Urothelium cell line (cell line): ENCODE results near the gene PCDHGA1.
A peak's percentile ranks its signal among the peaks of the same experiment; 100 is the strongest.
"Not testable (repeated sequence)": the region's sequence is repeated elsewhere in the genome, so short reads cannot be mapped to it uniquely, and the experiment has no call there.

ENCODE experiments used
- DNase-seq: peaks from one replicate; pipeline ENCODE4 v3.0.0; 2011; ENCODE audit warnings: low spot score, mixed read lengths
- FAIRE-seq: peaks from 2 replicates; lab custom pipeline; 2011; peaks lifted over from hg19 to GRCh38; lab: Jason Lieb, UNC

PCDHGA1 gene

GRCh38 chr5:141330299-141331080 is at the start of gene PCDHGA1:
TSS of gene PCDHGA1 (plus strand) at chr5:141330514.
- no peak for DNase-seq

DNA sequence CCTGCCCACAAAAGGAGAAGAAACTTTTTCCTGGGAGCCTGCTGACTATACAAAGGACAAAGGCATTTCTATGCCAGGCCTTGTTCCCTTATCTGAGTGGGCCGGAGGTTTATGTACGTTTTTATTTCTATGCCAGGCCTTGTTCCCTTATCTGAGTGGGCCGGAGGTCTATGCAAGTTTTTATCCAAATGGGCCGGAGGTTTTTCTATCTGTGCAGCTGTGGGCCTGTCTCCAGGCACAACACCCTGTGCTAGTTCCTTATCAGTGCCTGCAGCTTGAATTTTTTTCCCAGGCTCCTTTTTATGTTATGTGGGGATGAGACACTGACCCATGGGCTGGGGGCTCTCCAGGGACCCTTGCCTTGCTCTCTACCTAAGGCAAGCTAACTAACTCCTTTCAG is 31.9 kb upstream of the PCDHGA1 start:
- FAIRE-seq (no peak), DNase-seq (no peak)

More at GRCh38 chr5:141330299-141331080, at the start of gene PCDHGA1:
- no peak for FAIRE-seq

DNA sequence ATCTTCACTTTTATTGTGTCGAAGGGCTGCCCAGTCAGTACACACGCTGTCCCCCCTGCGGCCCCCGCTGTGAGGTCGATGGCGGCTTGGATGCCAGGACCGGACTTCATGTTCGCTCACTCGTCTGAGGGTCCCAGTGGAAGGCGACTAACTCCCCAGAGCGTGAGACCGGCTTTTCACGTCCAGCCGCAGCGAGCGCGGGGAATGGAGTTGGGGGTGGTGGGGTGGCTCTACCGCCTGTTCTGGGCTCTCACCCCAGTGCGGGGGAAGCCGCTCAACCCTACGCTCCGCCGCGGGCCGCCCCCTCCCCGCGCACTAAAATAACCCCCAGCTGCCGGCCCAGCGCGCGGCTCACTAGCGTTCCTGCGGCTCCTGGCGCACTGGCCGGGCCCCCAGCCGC is 26.6 kb upstream of the PCDHGA1 start, which contains the start of gene SLC25A2:
SLC25A2 (minus strand) TSS at position 294 of the 400 bp plus-strand sequence; CDS start at position 110, 184 bp downstream.
- no peak for FAIRE-seq
- DNase-seq = no peak

DNA sequence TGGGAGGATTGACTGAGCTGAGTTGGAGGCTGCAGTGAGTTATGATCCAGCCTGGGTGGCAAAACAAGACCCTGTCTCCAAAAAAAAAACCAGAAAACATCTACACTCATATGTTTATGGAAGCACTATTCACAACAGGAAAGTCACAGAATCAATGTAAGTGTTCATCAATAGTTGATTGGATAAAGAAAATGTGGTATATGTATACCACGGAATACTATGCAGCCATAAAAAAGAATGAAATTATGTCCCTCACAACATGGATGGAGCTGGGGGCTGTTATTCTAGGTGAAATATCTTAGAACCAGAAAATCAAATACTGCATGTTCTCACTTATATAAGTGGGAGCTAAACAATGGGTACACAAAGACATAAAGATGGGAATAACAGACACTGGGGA is 23.7 kb upstream of the PCDHGA1 start:
- DNase-seq = no peak
- FAIRE-seq = no peak

GRCh38 chr5:141313711-141314110 is 16.6 kb upstream of the PCDHGA1 start:
- FAIRE-seq (no peak), DNase-seq (no peak)

DNA sequence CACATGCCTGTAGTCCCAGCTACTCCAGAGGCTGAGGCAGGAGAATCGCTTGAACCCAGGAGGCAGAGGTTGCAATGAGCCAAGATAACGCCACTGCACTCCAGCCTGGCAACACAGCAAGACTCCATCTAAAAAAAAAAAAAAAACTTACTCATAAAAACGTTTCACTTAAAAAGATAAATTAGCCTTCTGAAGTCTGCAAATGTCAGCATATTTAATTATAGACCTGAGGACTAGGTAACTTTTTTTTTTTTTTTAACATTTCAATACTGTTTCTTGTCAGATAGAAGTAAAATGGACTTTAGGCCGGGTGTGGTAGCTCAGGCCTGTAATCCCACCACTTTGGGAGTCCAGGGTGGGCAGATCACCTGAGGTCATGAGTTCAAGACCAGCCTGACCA is 13.4 kb upstream of the PCDHGA1 start:
- FAIRE-seq, DNase-seq: not testable (repeated sequence)

- no peak for FAIRE-seq
- no peak for DNase-seq
Observed at GRCh38 chr5:141319202-141319601, 11.1 kb upstream of the PCDHGA1 start.

DNA sequence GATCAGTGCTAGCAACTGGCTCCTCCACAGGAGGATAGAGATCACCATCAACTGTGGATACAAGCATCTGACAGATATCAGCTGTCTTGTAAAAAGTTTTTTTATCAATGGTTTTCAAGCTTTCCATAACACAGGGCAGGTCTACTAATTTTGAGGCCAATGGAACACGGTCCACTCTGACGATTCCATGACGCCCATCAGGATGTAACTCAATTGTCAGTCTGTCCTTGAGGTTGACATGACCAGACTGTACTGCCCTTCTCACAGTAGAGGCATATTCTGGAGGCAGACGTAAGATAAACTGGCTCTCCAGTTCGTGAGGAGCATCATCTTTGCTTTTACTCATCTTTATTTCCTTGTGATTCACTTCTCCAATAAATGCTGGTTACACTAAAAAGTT is 10.6 kb upstream of the PCDHGA1 start:
- DNase-seq (no peak), FAIRE-seq (no peak)

DNA sequence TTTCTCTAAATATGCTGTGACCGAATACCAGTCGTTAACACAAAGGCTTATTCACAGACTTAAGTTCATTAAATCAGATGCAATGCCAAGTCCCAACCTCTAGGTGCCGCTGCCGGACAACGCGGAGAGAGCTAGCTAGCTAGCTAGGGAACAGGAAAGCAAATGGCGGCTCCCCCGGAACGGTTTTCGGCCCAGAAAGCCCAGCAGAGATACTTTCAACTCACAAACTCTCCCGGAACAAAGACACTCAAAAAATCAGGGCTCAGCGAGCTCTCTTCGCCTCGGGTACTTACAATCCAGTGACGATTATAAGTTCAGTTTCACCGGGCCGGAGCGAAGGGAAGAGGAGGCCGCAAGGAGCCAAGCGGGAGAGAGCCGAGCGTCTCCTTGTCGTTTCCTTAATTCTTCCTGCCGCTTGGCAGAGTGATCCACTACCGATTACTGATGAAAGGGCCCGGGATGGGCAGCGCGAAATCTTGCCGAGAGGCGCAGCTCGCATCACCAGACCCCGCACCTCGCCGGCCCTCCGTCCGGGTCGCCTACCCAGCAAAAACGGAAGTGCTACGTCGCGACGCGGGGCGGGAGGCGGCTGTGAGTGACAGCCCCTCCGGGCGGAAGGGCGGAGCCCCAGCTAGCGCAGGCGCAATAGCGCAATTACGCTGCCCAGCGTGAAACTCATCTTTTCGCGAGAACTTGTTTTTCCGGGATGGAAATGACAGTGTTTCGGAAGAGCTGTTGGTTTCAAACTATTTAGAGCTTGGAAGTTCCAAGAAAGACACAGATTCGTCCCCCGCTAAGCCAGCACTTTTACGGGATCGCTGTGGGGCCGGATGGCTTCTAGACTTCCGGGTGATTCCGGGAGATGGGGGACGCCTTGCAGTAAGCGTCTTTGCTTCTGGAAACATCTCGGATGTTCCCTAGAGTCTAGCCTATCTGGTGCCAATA is 9.8 kb upstream of the PCDHGA1 start, which contains the start of gene TAF7:
TAF7 (minus strand) TSS at position 560 of the 945 bp plus-strand sequence. CDS start 740 bp downstream, outside the sequence.
- FAIRE-seq = no peak

DNA sequence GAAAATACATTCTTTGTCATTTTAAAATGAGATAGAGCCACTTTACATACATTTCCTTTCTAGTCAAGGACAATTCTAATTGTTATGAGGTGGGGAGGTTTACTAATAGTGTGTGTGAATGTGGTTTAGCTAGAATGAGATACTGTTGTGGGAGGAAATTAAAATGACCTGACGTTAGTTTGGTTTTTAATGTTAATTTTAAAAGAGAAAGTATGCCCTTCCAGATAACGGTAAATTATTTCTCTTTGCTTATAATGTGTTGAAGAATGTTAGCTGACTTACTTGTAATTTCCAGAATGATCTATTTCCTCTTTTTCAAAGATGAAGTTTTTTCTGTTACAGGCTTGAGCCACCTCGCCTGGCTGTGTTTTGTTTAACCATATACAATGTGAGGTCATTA is 8.1 kb upstream of the PCDHGA1 start:
- FAIRE-seq (no peak), DNase-seq (no peak)

More for the DNA sequence above, 9.8 kb upstream of the PCDHGA1 start, which contains the start of gene TAF7:
- DNase-seq = peak; percentile 91

DNA sequence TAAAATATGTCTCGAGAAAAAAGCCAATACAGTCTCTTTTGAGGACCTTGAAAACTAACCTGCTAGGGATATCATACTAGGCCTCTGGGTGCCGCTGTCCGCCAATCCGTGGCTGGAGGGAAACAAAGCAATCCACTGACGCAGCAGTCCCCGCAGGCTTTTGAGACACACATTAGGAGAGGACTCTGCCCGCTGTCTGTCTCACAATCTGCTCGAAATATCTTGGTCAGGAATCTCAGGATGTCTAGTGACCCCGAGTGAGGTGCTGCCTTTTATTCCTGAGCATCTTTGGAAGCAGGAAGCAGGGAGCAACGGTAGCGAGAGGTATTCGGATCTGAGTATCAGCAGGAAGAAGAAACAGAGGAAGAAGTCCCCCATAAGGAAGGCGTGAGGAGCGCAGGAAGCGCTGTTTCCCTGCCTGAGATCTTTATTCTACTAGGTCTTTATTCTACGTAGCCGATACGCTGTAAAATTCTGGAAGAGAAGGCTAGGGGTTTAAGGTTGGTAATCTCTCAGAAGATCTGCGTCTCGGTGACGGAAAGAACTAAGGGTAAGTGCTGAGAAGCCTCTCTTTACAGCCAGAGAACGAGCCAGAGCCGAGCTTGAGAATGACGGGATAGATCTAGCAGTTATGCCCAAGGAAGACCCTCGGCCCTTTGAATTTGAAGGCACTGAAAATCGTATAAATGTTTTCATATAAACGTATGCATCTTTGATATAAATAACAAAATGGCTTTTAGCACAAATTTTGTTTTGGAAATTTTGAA is 4.0 kb upstream of the PCDHGA1 start:
- DNase-seq (peak; percentile 61), FAIRE-seq (no peak)

DNA sequence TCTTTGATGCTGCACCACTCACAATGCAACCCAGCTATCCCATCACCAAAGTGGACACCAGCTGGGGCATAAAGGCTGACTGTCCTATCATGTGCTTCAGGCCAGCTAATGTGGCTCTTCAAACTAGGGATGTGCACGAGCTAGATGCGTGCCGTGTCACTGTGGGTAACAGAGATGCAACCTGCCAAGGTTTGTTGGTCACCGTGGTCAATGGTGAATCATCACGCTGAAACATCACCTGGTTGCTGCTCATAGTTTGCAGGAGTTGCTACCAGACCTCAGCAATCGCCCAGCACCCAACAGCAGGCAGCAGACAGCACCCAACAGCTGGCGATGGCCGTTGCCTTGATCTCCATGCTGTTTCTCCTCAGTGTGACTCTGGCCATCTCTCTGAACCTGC is 2.1 kb upstream of the PCDHGA1 start:
- FAIRE-seq = no peak
- DNase-seq = no peak

DNA sequence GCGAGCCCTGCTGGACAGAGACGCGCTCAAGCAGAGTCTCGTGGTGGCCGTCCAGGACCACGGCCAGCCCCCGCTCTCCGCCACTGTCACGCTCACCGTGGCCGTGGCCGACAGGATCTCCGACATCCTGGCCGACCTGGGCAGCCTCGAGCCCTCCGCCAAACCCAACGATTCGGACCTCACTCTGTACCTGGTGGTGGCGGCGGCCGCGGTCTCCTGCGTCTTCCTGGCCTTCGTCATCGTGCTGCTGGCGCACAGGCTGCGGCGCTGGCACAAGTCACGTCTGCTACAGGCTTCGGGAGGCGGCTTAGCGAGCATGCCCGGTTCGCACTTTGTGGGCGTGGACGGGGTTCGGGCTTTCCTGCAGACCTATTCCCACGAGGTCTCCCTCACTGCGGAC is 2.3 kb downstream of the PCDHGA1 start:
- FAIRE-seq, DNase-seq: not testable (repeated sequence)

DNA sequence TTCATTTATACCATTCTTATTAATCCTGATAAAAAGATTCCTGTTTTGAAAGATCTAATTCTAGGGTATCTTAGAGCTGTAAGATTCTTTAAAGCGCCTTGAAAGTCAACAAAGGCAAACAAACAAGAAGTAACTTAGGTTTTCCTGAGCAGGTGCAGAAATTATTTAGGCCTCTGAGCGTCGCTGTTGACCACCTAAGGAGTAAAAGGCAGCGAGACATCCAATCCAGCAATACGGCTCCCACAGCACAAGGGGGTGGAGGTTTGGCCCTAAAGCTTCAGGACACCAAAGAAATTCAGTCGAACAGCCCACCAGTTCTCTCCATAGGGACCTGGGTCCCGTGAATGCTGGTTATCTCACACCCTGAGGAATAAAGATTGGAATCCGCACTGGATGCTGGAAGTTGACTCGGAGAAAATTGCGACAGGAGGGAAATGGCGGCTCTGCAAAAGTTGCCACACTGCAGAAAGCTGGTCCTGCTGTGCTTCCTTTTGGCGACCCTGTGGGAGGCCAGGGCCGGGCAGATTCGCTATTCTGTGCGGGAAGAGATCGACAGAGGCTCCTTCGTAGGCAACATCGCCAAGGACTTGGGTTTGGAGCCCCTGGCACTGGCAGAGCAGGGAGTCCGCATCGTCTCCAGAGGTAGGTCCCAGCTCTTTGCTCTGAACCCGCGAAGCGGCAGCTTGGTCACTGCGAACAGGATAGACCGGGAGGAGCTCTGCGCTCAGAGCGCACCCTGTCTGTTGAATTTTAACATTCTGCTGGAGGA is 8.4 kb downstream of the PCDHGA1 start, which contains the start of gene PCDHGA2:
PCDHGA2 (plus strand) TSS at position 223 of the 769 bp plus-strand sequence.
- DNase-seq (peak; percentile 12), FAIRE-seq (no peak)

- FAIRE-seq, DNase-seq: not testable (repeated sequence)
Observed at GRCh38 chr5:141340781-141341354, 10.6 kb downstream of the PCDHGA1 start.

DNA sequence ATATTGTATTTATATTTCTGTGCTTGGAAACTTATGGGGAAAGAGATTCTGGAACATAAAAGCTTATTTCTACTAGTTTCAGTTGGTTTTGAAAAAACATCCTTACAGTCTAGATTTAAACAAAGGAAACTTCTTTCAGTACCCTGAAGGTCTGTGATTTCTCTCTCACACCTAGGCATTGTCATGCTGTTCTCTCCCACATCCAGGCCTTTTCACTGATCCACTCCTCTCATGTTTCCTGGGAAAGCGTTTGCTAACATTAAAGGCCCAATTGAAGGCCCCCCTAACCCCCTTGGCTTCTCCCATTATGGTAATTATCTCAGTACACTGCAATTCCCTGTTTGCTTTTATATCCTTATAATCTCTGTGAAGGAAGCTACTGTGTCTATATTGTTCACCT is 12.5 kb downstream of the PCDHGA1 start:
- DNase-seq (no peak), FAIRE-seq (no peak)

GRCh38 chr5:141343242-141343952 is 13.1 kb downstream of the PCDHGA1 start, which contains the start of gene PCDHGA3:
TSS of gene PCDHGA3 (plus strand) at chr5:141343829. CDS start at chr5:141344034, 205 bp downstream.
- DNase-seq (no peak), FAIRE-seq (no peak)

GRCh38 chr5:141343953-141344463 is 13.7 kb downstream of the PCDHGA1 start:
- no peak for FAIRE-seq
- DNase-seq = no peak
